ENCODE results near the gene WDR1. TPM values are rescaled to one million over a fixed set of nuclear protein-coding genes. Genes with fewer than 3 reads are reported as not detected.

Gene WDR1
- total RNA-seq, 1 experiment from 2014 or later = 223 TPM

- no peak overlapping the region for H3K4me2 ChIP-seq (ENCODE audit: low read length)
- no TSS peak for BruUV-seq (replicated peaks)
- no peak overlapping the region for H2AFZ ChIP-seq (ENCODE audit: low read depth, low read length, poor library complexity, severe bottlenecking)
- H4K20me1 ChIP-seq (ENCODE audit: insufficient read depth) = no peaks in the 10 kb centered on the region
- no peak overlapping the region for H3K9ac ChIP-seq (ENCODE audit: low read length)
- H3K4me1 ChIP-seq (ENCODE audit: control insufficient read depth in 1 of 2, insufficient read depth in 2 of 2, low read length in 2 of 2) = no peaks in the 10 kb centered on the region
- no peaks in the 10 kb centered on the region for H3K27me3 ChIP-seq (ENCODE audit: insufficient read depth, low read length)
- peaks cover 4% of the 10 kb centered on the region; the same call in 1 of the 2 replicates for H3K79me2 ChIP-seq (ENCODE audit: insufficient read depth, low read length)
- peaks cover 51 to 58% of the 10 kb centered on the region in 2 experiments; a peak in 3 of 4 replicates for H3K36me3 ChIP-seq (ENCODE audit: control insufficient read depth in 1 of 2, insufficient read depth in 2 of 2, low read length in 2 of 2)
- TF ChIP-seq EGR1 (IDR thresholded peaks at IDR 0.05; ENCODE audit: low read depth) = no peak
- no peak for TF ChIP-seq RAD21 (IDR thresholded peaks at IDR 0.05; ENCODE audit: low read depth)
- TF ChIP-seq, protein P1, sequence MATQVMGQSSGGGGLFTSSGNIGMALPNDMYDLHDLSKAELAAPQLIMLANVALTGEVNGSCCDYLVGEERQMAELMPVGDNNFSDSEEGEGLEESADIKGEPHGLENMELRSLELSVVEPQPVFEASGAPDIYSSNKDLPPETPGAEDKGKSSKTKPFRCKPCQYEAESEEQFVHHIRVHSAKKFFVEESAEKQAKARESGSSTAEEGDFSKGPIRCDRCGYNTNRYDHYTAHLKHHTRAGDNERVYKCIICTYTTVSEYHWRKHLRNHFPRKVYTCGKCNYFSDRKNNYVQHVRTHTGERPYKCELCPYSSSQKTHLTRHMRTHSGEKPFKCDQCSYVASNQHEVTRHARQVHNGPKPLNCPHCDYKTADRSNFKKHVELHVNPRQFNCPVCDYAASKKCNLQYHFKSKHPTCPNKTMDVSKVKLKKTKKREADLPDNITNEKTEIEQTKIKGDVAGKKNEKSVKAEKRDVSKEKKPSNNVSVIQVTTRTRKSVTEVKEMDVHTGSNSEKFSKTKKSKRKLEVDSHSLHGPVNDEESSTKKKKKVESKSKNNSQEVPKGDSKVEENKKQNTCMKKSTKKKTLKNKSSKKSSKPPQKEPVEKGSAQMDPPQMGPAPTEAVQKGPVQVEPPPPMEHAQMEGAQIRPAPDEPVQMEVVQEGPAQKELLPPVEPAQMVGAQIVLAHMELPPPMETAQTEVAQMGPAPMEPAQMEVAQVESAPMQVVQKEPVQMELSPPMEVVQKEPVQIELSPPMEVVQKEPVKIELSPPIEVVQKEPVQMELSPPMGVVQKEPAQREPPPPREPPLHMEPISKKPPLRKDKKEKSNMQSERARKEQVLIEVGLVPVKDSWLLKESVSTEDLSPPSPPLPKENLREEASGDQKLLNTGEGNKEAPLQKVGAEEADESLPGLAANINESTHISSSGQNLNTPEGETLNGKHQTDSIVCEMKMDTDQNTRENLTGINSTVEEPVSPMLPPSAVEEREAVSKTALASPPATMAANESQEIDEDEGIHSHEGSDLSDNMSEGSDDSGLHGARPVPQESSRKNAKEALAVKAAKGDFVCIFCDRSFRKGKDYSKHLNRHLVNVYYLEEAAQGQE (IDR thresholded peaks at IDR 0.05; ENCODE audit: low read depth) = no peak
- TF ChIP-seq, protein P2, sequence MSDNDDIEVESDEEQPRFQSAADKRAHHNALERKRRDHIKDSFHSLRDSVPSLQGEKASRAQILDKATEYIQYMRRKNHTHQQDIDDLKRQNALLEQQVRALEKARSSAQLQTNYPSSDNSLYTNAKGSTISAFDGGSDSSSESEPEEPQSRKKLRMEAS (IDR thresholded peaks at IDR 0.05) = no peak
- no peak overlapping the region for H3K4me3 ChIP-seq (replicated peaks in 1 of 2; ENCODE audit: low read depth in 1 of 2, low read length in 2 of 2)
- no peak for DNase-seq (ENCODE audit: low read depth, low spot score)
- intact Hi-C loops (cut with micrococcal nuclease) = no loop called here
- H3K27ac ChIP-seq (ENCODE audit: low read depth, low read length) = no peak overlapping the region
- RAD21 ChIA-PET (ENCODE audit: low non-redundant PET in 1 of 2, low total read pairs in 2 of 2, uncharacterized antibody in 2 of 2, unreplicated experiment in 2 of 2) = no interaction called here
- H3K9me3 ChIP-seq (ENCODE audit: control insufficient read depth in 1 of 2, insufficient read depth in 1 of 2, low read depth in 1 of 2, low read length in 2 of 2) = no peaks in the 10 kb centered on the region
- no peak for ATAC-seq
- H3K9me2 ChIP-seq (ENCODE audit: insufficient read depth) = no peaks in the 10 kb centered on the region
- CTCF ChIA-PET = no interaction called here
- POLR2A ChIA-PET = no interaction called here
These were observed 35.4 kb downstream of the WDR1 start for GRCh38 chr4:10081218-10081606.

DNA sequence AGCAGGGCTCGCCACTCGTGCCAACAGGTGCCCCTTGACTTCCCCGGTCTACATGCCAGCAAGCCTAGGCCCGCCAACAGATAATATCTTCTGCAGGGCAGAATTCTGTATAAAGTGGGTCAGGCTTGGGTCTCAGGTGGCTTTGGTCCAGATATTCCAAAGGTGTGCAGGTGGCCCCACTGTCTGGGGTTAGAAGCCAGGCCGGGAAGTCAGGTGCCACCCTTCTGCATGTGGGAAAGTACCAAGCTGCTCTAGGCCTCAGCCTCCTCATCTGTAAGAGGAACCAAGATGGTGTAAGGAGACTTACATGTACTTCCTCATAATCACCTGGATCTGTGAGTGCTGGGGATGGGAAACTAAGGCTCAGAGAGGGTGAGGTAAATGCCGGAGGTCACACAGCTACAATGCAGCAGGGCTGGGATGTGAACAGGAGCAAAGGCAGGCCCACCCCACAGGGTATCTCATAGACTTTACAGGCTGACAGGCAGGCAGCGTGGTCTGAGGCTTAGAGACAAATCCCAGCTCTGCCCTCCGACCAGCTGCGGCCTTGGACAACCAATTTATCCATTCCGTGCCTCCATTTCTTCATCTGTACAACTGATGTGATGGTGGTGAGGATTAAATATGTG is 35.9 kb downstream of the WDR1 start:
- Histone ChIP-seq H3K27ac (ENCODE audit: low read depth, low read length) (no peak overlapping the region), H3K4me3 (replicated peaks in 1 of 2; ENCODE audit: low read depth in 1 of 2, low read length in 2 of 2) (no peak overlapping the region), H3K36me3 (ENCODE audit: control insufficient read depth in 1 of 2, insufficient read depth in 2 of 2, low read length in 2 of 2) (peaks cover 50 to 58% of the 10 kb centered on the region in 2 experiments; a peak in 3 of 4 replicates), H3K79me2 (ENCODE audit: insufficient read depth, low read length) (peaks cover 4% of the 10 kb centered on the region; the same call in 1 of the 2 replicates), H2AFZ (ENCODE audit: low read depth, low read length, poor library complexity, severe bottlenecking) (no peak overlapping the region), H3K9me3 (ENCODE audit: control insufficient read depth in 1 of 2, insufficient read depth in 1 of 2, low read depth in 1 of 2, low read length in 2 of 2) (no peaks in the 10 kb centered on the region), H3K4me2 (ENCODE audit: low read length) (no peak overlapping the region), H4K20me1 (ENCODE audit: insufficient read depth) (no peaks in the 10 kb centered on the region), H3K9ac (ENCODE audit: low read length) (no peak overlapping the region), H3K27me3 (ENCODE audit: insufficient read depth, low read length) (no peaks in the 10 kb centered on the region), H3K4me1 (ENCODE audit: control insufficient read depth in 1 of 2, insufficient read depth in 2 of 2, low read length in 2 of 2) (no peaks in the 10 kb centered on the region), H3K9me2 (ENCODE audit: insufficient read depth) (no peaks in the 10 kb centered on the region)
- BruUV-seq (replicated peaks) = no TSS peak
- intact Hi-C loops (cut with micrococcal nuclease) = no loop called here
- no peak for ATAC-seq
- POLR2A ChIA-PET = no interaction called here
- DNase-seq (ENCODE audit: low read depth, low spot score) = no peak
- RAD21 ChIA-PET (ENCODE audit: low non-redundant PET in 1 of 2, low total read pairs in 2 of 2, uncharacterized antibody in 2 of 2, unreplicated experiment in 2 of 2) = no interaction called here
- CTCF ChIA-PET = no interaction called here
- TF ChIP-seq TCF7L2 (IDR thresholded peaks at IDR 0.05; ENCODE audit: borderline replicate concordance, extremely low read depth, insufficient read depth, insufficient read length) = no peak
- TF ChIP-seq EZH2phosphoT487 (IDR thresholded peaks at IDR 0.05; ENCODE audit: borderline replicate concordance) = no peak
- TF ChIP-seq, protein P3, sequence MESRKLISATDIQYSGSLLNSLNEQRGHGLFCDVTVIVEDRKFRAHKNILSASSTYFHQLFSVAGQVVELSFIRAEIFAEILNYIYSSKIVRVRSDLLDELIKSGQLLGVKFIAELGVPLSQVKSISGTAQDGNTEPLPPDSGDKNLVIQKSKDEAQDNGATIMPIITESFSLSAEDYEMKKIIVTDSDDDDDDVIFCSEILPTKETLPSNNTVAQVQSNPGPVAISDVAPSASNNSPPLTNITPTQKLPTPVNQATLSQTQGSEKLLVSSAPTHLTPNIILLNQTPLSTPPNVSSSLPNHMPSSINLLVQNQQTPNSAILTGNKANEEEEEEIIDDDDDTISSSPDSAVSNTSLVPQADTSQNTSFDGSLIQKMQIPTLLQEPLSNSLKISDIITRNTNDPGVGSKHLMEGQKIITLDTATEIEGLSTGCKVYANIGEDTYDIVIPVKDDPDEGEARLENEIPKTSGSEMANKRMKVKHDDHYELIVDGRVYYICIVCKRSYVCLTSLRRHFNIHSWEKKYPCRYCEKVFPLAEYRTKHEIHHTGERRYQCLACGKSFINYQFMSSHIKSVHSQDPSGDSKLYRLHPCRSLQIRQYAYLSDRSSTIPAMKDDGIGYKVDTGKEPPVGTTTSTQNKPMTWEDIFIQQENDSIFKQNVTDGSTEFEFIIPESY (IDR thresholded peaks at IDR 0.05; ENCODE audit: extremely low read depth, insufficient replicate concordance, low read length) = no peak
- TF ChIP-seq, protein P1 (IDR thresholded peaks at IDR 0.05; ENCODE audit: low read depth) = no peak
- no peak for TF ChIP-seq EZH2 (IDR thresholded peaks at IDR 0.05)
